C4-2B (cell line): ENCODE results near the gene RAB3A.

Experiments used
- H3K27ac ChIP-seq: fragments of 450-650 bp; 2 replicates; pipeline ENCODE4 v1.5.1; 2017
- ZFX ChIP-seq: fragments of 450-650 bp; IDR thresholded peaks from 2 replicates; pipeline ENCODE4 v1.6.1; 2017
- TF ChIP-seq, protein P1 (sequence below): fragments of 450-650 bp; conservative IDR thresholded peaks from 2 replicates; pipeline ENCODE4 v1.5.1; 2017; ENCODE audit warnings: mild to moderate bottlenecking

The RAB3A gene

DNA sequence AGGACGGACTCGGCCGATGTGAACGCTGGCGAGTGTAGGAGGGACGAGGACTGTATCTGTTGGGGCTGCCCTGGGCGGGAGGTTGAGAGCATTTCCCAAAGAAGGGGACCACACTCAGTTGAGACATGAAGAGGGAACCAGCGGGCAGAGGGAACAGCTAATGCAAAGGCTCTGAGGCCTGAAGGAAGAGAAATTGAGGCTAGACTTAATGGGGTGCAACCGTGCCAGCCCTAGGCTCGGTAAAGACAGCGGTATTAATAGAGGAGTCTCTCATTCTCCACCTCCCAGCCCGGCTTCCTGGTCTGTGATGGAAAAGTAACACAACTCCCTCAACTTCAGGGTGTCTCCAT, 9.7 kb downstream of the RAB3A start:
- peak overlapping the region; percentile 76 for H3K27ac ChIP-seq
- TF ChIP-seq, protein P1, sequence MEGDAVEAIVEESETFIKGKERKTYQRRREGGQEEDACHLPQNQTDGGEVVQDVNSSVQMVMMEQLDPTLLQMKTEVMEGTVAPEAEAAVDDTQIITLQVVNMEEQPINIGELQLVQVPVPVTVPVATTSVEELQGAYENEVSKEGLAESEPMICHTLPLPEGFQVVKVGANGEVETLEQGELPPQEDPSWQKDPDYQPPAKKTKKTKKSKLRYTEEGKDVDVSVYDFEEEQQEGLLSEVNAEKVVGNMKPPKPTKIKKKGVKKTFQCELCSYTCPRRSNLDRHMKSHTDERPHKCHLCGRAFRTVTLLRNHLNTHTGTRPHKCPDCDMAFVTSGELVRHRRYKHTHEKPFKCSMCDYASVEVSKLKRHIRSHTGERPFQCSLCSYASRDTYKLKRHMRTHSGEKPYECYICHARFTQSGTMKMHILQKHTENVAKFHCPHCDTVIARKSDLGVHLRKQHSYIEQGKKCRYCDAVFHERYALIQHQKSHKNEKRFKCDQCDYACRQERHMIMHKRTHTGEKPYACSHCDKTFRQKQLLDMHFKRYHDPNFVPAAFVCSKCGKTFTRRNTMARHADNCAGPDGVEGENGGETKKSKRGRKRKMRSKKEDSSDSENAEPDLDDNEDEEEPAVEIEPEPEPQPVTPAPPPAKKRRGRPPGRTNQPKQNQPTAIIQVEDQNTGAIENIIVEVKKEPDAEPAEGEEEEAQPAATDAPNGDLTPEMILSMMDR: no peak
- no peak for TF ChIP-seq ZFX

DNA sequence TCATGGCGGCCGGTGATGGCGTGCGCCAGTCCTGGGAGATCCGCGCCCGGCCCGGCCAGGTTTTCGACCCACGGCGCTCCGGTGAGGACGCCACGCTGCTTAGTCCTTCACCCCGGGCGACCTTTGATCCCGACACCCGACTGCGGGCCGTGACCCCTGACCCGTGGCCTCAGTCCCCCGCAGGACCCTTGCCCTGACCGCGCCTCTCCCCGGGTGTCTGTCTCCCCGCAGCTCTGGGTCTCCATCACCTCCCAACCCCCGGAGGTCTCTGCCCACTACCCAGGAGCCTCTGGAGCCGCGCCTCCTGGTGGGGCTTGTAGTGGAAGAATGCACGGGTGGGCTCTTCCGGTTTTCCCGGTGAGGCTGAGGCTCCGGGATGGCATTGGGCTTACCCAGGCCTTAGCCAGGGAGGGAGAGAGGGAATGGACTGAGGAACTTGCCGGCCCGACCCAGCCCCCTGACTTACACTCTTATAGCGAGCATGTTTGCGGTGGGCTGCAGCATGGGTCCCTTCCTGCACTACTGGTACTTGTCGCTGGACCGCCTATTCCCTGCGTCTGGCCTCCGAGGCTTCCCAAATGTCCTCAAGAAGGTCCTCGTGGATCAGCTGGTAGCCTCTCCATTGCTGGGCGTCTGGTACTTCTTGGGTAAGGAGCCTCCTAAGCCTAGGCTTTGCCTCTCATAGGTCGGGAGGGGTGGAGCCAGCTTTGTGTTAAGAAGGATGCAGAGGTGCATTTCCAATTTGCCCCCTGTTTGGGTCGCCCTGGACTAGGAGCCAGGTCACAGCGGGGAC, 10.3 kb downstream of the RAB3A start:
- TF ChIP-seq, protein P1: no peak
- TF ChIP-seq ZFX: no peak
- H3K27ac ChIP-seq: peak overlapping the region; percentile 76

DNA sequence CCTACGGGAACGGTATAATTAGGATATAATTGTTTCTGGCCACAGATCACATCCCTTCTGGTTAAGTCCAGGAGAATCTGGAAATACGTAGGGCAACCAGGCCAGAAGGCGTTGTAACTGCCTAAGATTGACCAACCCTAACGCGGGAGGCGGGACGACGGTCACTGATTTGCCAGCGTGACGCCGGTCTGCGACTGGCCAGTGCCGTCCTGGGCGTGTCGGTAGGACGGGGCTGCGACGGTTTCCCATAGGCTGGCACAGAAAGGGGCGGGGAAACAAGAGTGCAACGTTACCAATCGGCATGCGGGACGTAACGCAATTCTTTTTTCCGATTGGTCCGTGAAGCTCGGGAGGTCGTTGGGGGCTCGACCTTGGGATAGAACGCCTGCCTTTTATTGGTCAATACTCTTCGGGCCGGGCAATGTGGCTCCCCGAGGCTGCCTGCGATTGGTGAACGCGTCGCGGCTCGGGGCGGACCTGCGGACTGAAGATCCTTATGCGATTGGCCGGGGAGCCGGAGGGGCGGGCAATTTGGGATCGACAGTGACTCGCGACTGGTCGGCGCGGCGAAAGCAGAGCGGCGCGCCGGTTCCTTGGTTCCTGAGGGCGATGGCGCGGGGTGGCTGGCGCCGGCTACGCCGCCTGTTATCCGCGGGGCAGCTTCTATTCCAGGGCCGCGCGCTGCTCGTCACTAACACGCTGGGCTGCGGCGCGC, 11.0 kb downstream of the RAB3A start, which contains the start of gene MPV17L2:
TSS of gene MPV17L2 (plus strand) at position 546 of the 715 bp plus-strand sequence. CDS start at position 610, 64 bp downstream.
- peak within 1 kb of the TSS; percentile 88 for H3K27ac ChIP-seq

DNA sequence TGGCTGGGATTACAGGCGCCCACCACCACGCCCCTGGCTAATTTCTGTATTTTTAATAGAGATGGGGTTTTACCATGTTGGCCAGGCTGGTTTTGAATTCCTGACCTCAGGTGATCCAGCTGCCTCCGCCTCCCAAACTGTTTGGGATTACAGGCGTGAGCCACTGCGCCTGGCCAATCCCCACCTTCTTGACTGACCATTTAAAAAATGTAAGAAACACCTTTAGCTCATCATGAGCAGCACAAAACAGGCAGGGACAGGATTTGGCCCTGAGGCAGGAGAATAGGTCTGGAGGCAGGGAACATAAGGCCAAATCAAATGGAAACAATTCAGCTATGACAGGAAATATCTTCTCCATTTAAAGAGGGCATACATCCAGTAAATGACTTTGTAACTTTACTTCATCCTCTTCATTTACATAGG, 12.2 kb downstream of the RAB3A start:
- TF ChIP-seq, protein P1: no peak
- TF ChIP-seq ZFX: no peak

More for the DNA sequence above, 11.0 kb downstream of the RAB3A start, which contains the start of gene MPV17L2:
- TF ChIP-seq, protein P1: no peak
- TF ChIP-seq ZFX: no peak

DNA sequence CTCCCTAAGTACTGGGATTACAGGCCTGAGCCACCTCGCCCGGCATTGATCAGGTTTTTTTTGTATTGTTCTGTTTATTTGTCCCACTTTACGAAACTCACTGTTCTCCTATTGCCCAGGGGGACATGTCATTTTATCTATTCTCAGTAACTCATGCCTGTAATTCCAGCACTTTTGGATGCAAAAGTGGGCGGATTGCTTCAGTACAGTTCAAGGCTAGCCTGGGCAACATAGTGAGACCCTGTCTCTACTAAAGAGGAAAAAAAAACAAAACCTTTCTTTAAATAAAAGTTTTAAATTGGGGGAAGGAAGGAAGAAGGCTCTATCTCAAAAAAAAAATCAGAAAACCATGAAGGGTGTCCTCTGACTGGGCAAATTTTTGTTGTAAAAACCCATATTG, 13.6 kb downstream of the RAB3A start:
- H3K27ac ChIP-seq: peak overlapping the region; percentile 88; the same call in 1 of the 2 replicates
- TF ChIP-seq ZFX: no peak
- TF ChIP-seq, protein P1: no peak

More for the DNA sequence above, 12.2 kb downstream of the RAB3A start:
- H3K27ac ChIP-seq: peak overlapping the region; percentile 88

DNA sequence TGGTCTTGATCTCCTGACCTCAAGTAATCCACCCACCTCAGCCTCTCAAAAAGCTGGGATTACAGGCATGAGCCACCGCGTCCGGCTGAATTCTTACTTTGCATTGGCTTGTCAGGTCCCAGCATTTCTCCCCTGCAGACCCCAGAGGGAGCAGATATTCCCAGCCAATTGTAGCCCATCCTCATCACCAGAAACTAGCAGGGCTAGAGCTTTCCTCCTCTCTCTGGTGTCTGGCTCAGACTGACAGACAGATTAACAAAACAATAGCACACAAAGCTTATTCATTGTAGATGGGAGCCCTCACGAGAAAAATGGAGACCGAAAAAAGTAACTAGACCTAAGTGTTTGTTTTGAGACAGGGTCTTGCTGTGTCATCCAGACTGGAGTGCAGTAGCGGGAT, 18.3 kb downstream of the RAB3A start:
- TF ChIP-seq, protein P1: no peak
- TF ChIP-seq ZFX: no peak
- H3K27ac ChIP-seq: no peak overlapping the region

DNA sequence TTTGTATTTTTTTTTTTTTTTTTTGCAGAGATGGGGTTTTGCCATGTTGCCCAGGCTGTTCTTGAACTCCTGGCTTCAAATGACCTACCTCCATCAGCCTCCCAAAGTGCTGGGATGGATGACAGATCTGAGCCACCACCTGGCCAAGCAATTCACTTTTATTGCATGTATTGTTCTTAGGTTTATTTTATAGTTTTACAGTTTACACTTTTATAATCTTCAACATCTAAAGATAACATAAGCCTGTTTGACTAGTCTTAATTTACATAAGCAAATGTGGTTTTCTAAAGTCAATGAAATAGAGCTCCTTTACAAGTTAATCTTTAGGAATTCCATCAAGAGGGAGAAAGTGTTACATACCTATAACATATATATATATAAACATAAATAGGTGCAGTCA, 20.3 kb downstream of the RAB3A start:
- TF ChIP-seq, protein P1: no peak
- no peak for TF ChIP-seq ZFX
- peak overlapping the region; percentile 55 for H3K27ac ChIP-seq
